G401.6 (cell line): Measurements from ENCODE around the gene ZC3HAV1L.
"Not testable (repeated sequence)": the region's sequence is repeated elsewhere in the genome, so short reads cannot be mapped to it uniquely, and the experiment has no call there.

ENCODE experiments used
- FAIRE-seq: peaks from 2 replicates; lab custom pipeline; 2012; peaks lifted over from hg19 to GRCh38; lab: Jason Lieb, UNC

Gene ZC3HAV1L

DNA sequence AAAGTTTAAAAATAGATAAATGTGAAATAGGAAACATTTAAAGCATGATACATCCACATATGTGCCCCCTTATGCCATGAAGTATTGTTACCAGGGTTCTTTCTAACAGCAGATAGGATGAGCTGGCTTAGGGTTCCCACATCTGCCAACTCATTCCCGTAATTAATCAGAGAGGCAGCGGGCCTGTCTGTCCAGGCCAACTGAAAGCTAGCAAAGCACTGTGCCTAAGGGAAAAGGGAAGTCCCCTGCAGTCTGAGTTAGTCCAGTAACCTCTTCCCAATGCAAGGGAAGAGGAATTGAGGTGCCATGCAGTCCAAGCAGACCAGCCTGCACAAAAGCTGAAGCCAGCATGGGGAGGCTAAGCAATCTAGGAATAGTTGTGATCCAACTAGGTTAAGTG, 18.3 kb upstream of the ZC3HAV1L start:
- FAIRE-seq = no peak

GRCh38 chr7:139051655-139052054, 15.8 kb upstream of the ZC3HAV1L start:
- FAIRE-seq = no peak

DNA sequence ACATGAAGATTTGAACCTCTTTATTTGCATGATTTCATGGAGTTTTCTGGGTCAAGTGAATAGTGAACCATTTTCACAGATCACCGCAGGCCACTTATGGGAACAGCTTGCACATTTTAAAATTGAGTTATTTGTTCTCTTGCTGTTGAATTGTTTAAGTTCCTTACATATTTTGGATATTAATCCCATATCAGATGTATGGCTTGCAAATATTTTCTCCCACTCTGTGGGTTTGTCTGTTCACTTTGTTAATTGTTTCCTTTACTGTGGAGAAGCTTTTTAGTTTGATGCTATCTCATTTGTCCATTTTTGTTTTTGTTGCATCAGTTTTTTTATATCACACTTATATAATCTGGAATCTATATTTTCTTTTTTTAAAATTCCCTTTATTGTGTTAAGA, 14.1 kb upstream of the ZC3HAV1L start:
- no peak for FAIRE-seq

- no peak for FAIRE-seq
These were observed 13.3 kb upstream of the ZC3HAV1L start for GRCh38 chr7:139049111-139049510.

DNA sequence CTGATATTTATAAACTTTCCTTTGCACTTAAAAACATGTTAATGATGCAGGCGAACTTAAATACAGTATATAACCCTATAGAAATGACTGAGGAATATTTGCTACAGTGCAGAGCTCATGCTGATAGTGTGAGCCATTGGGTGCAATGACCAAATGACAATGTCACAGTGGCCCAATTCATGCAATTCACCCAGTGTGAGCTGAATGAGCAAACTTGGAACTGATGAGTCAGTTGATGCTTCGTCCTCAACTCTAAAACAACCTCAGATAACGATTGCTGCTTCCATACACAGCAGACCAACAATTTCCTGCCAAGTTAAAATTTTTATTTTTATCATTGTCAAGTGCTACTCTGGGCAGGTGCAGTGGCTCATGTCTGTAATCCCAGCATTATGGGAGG, 12.1 kb upstream of the ZC3HAV1L start:
- no peak for FAIRE-seq

DNA sequence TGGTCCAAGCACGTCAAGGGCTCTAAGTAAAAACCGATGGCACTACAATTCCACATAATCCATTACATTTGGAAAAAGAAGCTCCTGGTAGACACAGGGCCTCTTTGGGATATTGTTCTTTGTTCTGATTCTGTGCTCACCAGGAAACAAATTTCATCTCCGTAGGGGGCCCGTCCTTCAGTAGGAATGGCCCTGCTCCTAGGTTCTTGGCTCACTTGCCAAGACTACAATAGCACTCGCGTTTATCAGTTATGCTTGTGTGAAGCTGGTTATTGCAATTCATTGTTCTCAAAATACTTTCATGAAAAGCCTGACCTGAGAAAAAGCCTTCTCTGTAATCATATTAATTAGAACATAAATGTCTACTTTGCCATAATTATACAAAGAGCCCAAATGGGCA, 10.3 kb upstream of the ZC3HAV1L start:
- FAIRE-seq = no peak

GRCh38 chr7:139044813-139045794, 9.3 kb upstream of the ZC3HAV1L start:
- FAIRE-seq = no peak

DNA sequence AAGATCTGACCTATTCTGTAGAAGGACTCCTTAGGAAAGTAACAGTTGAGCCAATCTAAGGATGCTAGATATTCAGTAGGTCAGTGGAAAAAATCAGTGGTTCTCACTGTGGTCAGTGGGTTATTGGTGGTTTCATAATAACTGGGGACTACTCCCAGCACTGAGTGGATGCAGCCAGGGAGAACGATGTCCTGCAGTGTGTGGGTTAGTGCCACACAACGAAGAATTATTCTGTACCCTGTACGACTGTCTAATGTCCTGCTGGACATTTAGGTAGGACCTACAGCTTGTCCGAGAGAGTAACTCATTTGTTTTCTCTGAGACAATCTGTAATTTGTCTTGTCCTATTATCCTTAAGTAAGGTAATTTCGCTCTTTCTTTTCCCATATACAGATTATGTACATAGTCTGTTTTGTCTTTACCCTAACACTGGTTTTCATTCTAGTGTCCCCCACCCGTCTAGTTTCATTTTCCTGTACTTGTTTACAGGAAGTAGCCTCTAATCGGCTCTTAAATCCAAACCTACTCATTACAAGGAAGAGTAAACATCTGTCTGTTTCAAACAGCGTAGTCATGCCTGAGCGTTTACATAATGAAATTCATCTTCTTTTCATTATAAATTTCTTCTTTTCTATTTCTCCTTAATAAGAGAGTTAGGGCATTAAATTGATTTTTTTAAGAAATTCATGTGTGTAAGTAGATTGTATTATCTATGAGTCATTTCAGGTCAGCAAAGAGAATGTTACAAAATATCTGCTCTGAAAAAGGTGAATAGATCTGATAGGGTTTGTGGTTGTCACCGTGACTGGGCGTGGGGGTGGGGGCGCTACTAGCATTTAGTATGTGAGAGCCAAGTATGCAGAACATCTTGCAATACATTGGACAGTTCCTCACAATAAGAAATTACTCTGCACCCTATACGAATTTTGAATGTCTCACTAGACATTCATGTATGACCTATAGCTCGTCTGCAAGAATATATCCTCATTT, 8.3 kb upstream of the ZC3HAV1L start:
- FAIRE-seq = no peak

- FAIRE-seq = no peak
These were observed 5.7 kb upstream of the ZC3HAV1L start for GRCh38 chr7:139041378-139042085.

DNA sequence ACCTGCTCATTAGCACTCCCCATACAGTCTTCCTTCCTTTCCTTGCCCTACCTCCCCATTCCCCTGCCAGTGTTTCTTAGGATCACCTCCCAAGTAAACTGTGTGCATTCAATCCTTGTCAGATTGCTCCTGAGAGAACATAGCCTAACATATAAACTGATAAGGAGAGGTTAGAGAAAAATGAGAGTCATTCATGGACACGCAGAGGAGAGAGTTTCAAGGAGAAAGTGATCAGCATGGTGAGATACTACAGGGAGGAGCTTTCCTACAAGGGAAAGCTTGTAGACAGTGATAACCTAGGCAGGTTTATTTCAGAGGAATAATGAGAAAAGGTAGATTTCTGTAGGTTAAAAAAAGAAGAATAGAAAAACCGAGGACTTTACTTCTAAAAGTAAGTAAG, 2.8 kb upstream of the ZC3HAV1L start:
- FAIRE-seq = no peak

- no peak for FAIRE-seq
These were observed 1.1 kb upstream of the ZC3HAV1L start for GRCh38 chr7:139036901-139037300.

GRCh38 chr7:139034855-139035585, 822 bp downstream of the ZC3HAV1L start:
- FAIRE-seq = no peak

DNA sequence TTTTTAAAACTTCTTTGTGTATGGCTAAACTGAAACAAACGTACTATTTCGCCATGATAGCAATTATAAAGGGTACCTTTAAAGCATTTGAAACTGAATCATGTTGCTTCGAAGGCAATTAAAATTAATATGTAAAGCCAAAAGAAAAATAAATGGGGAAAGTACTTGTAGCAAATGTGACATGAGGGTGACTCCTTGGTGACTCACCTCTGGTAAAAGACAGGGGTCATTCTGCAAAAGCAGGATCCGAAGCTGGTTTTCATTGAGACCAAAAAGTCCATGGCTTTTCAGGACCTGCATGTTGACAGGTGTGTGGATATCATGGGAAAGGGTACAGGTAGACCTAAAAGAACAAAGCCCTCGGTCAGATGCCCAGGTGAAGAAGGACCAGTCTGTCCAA, 1.5 kb downstream of the ZC3HAV1L start:
- FAIRE-seq = no peak

GRCh38 chr7:139033346-139034114, 2.3 kb downstream of the ZC3HAV1L start:
- no peak for FAIRE-seq

DNA sequence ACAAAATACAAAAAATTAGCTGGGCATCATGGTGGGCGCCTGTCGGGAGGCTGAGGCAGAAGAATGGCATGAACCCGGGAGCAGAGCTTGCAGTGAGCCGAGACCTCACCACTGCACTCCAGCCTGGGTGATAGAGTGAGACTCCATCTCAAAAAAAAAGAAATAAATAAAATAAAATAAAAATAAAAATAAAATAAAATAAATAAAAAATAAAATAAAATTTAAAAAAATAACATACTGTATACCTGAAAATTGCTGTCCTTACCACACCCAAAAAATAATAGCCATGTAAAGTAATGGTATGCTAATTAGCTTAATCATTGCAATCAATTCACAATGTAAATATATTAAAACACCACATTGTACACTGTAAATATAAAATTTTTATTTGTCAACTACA, 3.4 kb downstream of the ZC3HAV1L start:
- no peak for FAIRE-seq

GRCh38 chr7:139029353-139029752, 6.5 kb downstream of the ZC3HAV1L start:
- FAIRE-seq = no peak

GRCh38 chr7:139026551-139026950, 9.3 kb downstream of the ZC3HAV1L start:
- no peak for FAIRE-seq

DNA sequence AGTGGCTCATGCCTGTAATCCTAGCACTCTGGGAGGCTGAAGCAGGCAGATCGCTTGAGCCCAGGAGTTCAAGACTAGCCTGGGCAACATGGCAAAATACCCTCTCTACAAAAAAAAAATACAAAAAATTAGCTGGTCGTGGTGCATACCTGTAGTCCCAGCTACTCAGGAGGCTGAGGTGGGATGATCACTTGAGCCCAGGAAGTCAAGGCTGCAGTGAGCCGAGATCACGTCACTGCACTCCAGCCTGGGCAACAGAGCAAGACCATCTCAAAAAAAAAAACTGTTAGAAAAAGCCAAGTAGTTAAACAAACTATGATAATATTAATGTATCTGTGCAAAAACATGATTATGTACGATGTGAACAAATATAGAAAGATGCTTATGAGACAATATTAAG, 10.0 kb downstream of the ZC3HAV1L start:
- not testable (repeated sequence) for FAIRE-seq

- FAIRE-seq = no peak
These were observed 12.8 kb downstream of the ZC3HAV1L start for GRCh38 chr7:139023076-139023475.

DNA sequence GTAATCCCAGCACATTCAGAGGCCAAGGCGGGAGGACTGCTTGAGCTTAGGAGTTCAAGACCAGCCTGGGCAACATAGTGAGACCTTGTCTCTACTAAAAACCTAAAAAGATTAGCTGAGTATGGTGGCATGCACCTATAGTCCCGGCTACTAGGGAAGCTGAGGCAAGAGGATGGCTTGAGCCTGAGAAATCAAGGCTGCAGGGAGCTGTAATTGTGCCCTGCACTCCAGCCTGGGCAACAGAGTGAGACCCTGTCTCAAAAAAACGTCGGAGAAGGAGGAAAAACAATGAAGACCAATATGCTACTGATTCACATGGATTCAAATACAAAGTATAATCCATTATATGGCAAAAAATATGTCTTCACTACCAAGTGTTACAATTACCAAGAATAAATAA, 13.6 kb downstream of the ZC3HAV1L start:
- FAIRE-seq = no peak

DNA sequence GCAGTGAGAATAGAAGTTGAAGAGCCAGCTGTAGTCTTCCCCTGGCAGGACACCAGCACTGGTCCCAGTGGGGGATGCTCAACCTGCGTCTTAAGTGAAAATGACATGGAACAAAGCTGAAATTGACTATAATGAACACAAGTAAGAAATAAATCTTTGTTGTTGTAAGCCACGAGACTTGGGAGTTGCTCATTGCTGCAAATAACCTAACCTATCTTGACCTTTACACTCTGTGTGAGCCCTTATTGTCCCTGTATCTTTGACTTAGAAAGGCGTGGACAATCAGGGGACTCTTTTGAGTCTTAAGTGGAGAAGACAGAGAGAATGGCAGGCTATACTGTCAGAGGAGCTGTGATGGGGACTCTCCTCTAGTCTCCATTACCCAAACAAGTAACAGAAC, 16.9 kb downstream of the ZC3HAV1L start:
- no peak for FAIRE-seq
